GM19328 (cell line): ENCODE measurements around the gene AP1M1.

ENCODE experiments used
- ATAC-seq: cut with Tn5 transposase; IDR thresholded peaks from one replicate; pipeline ENCODE4 v1.9.1; 2021; ENCODE audit warnings: mild to moderate bottlenecking, moderate library complexity; ENCODE audit not compliant: unreplicated experiment

The AP1M1 gene

GRCh38 chr19:16185123-16185767, 12.5 kb upstream of the AP1M1 start, which contains the start of gene FAM32A:
FAM32A (plus strand) TSS chr19:16185410; CDS start chr19:16185443, 33 bp downstream.
- ATAC-seq, result peak; percentile 90

DNA sequence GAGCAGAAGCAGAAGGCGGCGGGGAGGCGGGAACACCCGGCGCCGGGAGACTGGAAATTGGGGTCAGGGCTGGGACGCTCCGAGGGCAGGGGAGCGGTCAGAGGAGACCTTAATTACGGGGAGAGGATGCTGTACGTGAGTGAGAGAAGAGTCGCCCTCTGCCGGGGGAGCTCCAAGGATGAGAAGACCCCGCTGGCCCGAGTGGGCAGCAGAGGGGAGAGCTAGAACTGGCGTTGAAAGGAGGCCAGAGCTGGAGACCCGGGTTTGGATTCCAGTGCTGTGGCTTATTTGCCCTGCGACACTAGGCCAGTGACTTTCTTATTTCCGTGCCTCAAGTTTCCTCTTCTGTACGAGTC, 12.0 kb upstream of the AP1M1 start:
- no peak for ATAC-seq

DNA sequence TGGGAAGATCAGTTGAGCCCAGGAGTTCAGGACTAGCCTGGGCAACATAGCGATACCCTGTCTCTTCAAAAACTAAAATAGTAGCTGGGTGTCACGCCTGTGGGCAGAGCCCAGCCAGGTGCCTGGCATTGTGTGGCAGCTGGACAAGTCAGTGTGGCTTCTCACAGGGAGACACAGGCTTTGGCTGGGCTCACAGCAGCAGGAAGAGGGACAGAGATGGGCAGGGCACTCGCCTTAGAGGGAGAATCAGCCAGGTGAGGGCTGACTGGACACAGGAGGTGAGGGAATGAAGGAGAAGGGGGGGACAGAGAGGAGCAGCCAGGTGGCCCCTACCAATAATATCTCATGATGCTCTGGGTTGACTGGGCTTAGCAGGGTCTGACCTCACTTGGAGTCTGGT, 9.2 kb upstream of the AP1M1 start:
- no peak for ATAC-seq

GRCh38 chr19:16190198-16190597, 7.5 kb upstream of the AP1M1 start:
- no peak for ATAC-seq

DNA sequence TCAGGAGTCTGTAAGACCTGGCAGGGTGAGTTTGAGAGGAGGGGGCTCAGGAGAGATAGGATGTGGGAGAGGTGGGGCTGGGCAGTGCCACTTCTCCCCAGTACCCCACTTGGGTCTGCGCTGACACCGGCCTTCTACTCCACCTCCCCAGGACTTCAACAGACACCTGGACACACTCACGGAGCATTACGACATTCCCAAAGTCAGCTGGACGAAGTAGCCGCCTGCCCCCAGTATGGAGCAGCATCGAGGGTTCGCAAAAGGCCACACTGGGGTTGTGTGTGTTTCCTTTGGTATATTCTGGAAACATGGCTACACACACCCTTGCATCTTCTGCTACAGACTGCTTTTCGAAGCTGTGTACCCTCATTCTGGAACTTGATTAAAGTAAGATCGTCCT, 7.0 kb upstream of the AP1M1 start:
- ATAC-seq, result no peak

GRCh38 chr19:16191216-16191908, 6.3 kb upstream of the AP1M1 start:
- no peak for ATAC-seq

DNA sequence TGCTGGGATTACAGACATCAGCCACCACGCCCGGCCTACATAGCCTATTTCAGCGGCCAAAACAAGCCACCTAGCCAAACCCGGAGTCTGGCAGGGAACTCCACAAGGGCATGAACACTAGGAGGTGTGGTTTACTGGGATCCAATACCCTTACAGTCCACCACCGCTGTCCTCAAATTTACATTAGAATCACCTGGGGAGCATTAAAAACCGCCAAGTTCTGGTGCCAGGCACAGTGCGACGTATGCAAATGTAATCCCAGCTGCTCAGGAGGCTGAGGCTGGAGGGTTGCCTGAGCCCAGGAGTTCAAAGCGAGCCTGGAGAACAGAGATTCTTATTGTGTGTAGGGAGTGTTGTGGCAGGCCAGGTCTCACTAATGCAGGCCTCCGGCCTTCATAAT, 4.2 kb upstream of the AP1M1 start:
- ATAC-seq, result no peak

DNA sequence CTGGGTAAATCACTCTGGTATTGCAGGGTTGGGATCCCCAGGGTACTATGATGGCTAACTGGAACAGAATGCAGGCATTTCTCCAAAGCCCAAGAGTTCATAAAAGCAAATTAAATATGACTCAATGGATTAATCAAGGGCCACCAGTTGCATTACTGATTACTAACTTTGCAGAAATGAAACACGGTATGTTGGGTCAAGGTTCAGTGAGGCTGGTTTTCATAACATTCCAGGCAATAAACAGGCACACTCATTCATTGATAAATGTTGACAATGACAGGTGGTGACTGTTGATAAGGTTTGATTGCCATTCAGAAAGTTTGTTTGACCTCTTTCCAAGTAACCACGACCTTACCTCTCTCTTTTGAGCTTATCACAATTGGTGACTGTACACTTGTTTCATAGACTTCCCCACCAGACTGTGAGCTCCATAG, 506 bp upstream of the AP1M1 start:
- no peak for ATAC-seq

DNA sequence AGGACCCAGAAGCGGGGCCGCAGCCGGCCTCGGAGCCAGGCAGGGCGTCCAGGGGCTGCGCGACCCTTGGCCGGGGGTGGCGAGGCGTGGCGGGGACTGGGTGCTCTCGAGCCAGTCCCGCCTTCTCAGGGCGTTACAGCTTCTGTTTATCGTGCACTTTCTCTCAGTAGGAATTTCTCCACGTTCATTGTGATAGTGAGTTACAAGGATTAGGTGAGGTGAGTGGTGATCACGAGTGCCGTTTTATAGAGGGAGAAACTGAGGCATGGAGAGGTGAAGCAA, 600 bp downstream of the AP1M1 start:
- ATAC-seq, result no peak

DNA sequence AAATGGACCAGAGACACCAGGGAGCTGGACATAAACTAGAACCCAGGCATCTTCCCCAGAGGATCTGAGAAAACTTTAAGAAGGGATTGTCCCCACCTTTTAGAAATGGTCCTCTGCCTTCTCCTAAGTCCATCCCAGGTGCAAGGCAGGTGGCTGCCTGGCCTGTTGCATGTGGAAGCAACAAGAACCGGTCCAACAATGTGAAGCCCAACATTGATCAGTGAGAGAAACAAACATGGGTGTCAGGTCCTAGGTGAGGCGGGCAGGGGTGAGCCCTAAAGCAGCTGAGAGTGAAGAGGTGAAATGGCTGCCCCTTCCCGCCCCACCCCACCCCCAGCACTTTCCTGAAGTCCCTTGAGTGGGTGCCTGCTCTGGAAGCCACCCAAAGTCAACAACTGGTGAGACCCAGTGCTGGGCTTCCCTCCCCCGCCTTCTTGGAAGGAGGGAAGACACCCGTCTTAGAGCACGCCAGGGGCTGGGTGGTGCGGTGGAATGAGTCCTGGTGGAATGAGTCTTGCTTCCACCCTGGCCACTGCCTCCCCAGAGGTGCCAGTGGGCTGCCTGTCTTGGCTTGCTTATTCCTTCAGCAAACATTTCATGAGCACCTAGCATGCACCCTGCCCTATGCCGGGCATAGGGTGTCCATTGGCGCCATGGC, 1.7 kb downstream of the AP1M1 start:
- ATAC-seq, result no peak

DNA sequence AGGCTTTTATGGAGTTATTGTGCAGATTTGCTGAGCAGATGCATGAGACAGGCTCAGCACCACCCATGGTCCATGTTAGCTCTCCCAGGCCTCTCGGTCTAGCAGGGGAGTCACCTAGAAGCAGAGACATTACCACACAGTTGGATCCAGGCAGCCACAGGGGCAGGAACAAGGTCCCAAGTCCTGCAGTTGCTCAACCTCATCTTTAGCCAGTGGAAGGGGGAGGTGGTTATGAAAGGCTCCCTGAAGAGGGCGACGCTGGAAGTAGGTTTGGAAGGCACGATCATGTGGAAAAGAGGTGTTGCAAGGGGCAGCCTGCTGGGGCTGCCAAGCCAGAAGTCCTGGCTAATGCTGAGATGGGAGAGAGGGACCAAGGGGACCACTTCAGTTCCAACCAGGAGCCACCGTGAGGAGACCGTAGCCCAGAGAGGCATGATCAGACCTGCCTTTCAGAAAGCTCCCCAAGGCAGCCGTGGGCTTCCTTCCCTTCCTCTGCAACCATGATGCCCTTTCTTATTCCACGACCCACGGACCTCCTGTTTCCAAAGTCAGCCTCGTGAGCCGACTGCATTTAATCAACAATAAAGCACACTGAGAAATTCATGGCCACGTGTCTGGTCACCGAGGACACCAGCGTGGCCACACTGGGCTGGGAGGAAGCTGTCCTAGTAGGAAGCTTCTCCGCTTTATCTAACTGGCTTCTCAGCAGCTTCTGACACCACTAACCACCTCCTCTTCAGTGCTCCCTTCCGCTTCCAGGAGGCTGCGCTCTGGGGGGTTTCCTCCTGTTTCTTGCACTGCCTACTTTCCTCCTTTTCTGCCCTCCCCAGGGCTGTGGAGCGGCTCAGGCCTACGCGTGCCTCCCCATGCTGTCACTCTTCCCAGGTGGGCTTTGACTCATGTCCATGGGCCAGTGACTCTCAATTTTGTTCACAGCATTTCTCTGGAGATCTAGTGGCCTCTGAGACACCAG, 2.6 kb downstream of the AP1M1 start:
- ATAC-seq, result no peak

GRCh38 chr19:16201011-16201391, 3.3 kb downstream of the AP1M1 start:
- ATAC-seq, result no peak

DNA sequence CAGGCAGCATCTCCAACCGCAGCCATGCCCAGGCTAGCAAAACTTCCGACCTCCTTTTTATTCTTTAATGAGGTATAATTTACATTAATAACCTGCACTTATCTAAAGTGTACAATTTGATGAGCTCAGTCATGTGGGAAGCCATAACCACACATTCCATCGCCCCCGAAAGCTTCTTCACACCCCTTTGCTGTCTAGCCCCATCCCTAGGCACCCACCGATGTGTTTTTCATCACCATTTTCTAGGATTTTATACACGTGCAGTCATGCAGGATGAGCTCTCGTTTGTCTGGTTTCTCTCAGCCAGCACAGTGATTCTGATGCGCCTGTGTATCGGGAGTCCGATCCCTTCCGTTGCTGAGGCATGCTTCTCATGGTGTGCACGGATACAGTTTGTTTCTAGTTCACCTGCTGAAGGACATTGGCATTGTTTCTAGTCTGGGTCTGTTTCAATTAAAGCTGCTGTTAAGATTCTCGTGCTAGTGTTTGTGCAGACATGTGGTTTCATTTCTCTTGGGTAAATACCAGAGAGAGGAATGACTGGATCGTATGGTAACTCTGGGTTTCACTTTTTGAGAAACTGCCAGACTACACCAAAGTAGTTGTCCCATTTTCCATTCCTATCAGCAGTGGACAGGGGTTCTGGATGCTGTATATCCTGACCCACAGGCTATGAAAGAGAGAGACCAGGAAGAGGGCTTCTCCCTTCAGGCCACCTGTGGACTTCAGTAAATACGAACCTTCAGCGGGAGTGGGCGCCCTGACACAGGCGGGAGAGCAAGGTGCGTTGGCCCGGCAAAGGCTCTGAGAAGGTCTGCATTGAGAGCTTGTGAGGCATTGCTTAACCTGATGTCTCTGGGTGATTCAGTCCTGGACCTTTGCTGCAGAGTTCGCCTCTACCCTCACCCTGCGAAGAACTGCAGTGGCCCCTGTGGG, 4.9 kb downstream of the AP1M1 start:
- ATAC-seq, result no peak

GRCh38 chr19:16203256-16204004, 5.7 kb downstream of the AP1M1 start:
- no peak for ATAC-seq

DNA sequence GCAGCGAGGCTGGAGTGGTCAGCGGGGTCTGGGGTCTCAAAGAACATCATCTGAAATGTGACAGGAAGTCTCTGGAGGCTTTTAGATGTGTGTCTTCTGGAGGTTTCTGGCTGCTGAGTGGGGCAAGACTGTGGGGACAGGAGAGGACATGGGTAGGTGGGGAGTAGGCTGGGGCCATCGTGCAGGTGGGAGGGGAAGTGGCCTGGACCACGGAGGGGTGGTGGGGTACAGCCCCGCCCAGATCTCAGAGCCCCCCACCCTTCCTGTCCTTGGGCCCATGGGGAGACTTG, 6.2 kb downstream of the AP1M1 start:
- no peak for ATAC-seq

DNA sequence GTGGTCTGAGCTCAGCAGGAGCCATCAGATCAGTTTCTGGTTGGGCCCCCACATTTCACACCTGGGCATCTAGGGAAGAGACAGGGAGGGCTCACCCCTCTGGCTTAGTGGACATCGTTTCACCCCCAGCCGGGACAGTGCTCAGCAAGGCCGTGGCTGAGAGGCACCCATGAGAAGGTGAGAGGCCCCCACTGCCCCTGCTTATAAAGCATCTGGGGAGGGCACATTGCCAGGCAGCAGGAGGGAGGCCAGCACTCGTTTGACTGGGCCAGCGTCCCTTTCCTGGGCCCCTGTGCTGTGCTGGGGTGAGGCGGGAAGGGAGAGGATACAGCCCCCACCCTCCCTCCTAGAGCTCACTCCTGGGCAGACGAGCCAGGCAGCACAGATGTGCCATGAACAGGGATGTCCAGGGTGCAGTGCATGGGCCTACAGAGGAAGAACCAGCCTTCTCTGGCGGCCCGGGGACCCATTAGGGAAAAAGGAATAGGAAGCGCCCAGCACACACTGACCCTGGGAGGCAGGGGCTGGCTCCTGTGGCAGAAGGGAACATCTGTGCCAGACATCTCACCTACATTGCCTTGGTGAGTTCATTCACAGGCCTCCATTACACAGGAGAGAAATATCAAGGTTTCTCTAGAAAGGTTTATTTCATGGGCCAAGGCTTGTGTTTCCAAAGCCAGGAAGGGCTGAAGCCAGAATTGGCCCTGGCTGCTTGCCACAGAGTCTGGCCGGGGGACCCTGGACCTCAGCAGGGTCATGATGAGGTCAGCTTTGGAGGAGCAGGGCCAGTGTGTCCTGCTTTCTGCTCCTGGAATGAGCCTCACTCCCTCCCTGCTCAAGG, 7.7 kb downstream of the AP1M1 start:
- no peak for ATAC-seq

DNA sequence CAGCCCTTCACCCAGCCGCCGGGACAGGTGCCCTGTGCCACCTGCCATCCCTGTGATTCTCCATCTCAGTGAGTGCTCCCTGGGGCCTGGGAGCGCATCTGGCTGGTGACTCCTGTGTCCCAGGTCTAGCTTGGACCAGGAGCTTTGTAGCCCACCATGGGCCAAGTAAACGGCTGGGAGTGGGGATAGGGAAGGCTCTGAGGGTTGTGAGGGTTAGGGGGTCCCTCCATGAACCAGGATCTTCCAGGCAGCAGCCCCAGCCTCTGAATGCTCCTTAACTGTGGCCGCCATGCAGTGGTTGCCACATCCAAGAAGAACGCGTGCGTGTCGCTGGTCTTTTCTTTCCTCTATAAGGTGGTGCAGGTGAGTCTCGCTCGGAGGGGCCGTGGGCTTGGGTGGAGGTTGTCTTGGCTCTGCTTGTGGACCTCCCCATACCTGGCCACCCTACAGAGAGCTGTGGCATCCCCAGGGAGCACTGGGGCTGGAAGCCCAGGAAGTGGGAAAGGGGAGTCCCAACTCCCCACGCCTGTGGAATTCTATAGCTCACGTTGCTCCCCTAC, 8.4 kb downstream of the AP1M1 start:
- no peak for ATAC-seq

- no peak for ATAC-seq
Observed at GRCh38 chr19:16206637-16207036, 8.9 kb downstream of the AP1M1 start.

GRCh38 chr19:16207063-16207462, 9.4 kb downstream of the AP1M1 start:
- ATAC-seq, result no peak
